ENCODE measurements around the gene FNIP2.

Gene FNIP2

DNA sequence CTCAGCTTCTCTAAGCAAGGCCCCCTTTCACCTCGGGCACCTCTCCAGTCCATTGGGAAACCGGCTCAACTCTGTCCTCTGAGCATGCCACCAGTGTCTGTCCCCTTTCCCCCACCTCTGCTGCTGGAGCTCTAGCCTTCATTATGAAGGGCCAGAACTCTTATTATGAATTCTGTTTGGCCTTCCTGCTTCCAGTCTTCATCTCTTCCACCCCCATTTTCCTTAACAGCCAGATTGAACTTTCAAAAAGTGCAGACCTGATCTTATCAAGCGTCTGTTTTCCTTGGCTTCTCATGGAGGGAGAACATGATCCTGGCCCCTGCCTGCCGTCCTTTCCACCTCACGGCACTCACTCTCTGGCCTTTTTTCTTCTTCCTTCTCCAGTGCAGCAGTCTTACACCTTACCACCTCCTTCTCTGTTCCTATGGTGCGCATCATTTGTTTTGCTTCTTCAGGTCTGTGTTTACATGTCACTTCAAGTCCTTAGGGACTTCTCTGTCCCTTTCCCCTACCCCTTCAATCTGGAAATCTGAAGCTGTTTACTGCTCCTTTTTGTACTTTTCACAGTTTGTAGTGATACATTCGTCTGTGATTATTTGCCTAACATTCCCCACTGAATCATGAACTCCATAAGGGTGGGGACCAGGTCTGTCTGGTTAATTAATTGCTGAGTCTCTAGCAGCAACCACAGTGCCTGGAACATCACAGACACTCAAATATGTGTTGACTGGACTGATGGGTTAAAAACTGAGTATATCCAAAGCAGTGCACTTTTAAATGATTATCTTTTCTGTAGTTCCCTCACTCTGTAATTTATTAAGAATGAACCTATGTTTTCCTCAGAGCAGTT lies 55.8 kb downstream of the FNIP2 start:
- TF ChIP-seq EGR1 (IDR thresholded peaks at IDR 0.05) (no peak), REST (IDR thresholded peaks at IDR 0.05; ENCODE audit: low read depth) (no peak), TAF1 (IDR thresholded peaks at IDR 0.05; ENCODE audit: low read depth) (no peak), NFIC (IDR thresholded peaks at IDR 0.05) (no peak), MAX (IDR thresholded peaks at IDR 0.05) (no peak), YY1 (IDR thresholded peaks at IDR 0.05; ENCODE audit: low read depth) (no peak), TEAD4 (IDR thresholded peaks at IDR 0.05) (no peak), CREB1 (IDR thresholded peaks at IDR 0.05; ENCODE audit: low read depth) (no peak), FOXM1 (IDR thresholded peaks at IDR 0.05; ENCODE audit: borderline replicate concordance, low read depth) (no peak), EP300 (IDR thresholded peaks at IDR 0.05; ENCODE audit: borderline replicate concordance) (no peak), ZBTB7A (IDR thresholded peaks at IDR 0.05; ENCODE audit: low read depth) (no peak), TCF12 (IDR thresholded peaks at IDR 0.05; ENCODE audit: low read depth) (no peak), CEBPB (IDR thresholded peaks at IDR 0.05) (no peak), RAD21 (IDR thresholded peaks at IDR 0.05; ENCODE audit: low read depth) (no peak)
- TF ChIP-seq, protein P1, sequence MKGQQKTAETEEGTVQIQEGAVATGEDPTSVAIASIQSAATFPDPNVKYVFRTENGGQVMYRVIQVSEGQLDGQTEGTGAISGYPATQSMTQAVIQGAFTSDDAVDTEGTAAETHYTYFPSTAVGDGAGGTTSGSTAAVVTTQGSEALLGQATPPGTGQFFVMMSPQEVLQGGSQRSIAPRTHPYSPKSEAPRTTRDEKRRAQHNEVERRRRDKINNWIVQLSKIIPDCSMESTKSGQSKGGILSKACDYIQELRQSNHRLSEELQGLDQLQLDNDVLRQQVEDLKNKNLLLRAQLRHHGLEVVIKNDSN (IDR thresholded peaks at IDR 0.05), result no peak

DNA sequence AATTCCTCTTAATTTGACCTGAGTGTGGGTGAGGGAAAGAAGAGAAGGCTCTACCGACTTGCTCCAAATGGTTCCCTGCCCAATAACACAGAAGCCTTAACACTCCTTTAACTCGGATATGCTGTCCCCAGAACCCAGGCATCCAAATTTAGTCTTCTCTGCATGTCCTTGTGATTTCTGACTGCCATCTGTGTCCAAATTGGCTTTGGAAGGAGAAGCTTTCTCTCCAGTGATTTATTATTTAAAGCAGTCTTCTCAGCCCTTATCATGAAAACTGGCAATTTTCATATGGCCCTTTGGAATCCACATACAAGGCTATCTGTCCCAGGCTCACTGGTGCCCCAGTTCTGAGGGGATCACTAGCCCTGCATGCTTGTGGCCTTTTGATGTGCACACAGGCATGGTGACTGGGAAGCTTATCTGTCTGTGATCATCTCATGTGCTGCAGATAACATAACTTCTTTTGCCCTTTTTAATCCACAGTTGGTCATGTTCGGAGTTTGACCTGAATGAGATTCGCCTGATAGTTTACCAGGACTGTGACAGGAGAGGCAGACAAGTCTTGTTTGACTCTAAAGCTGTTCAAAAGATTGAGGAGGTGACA lies 56.7 kb downstream of the FNIP2 start:
- TF ChIP-seq TEAD4 (IDR thresholded peaks at IDR 0.05), result no peak
- no peak for TF ChIP-seq YY1 (IDR thresholded peaks at IDR 0.05; ENCODE audit: low read depth)
- TF ChIP-seq NFIC (IDR thresholded peaks at IDR 0.05), result no peak
- TF ChIP-seq CEBPB (IDR thresholded peaks at IDR 0.05), result no peak
- TF ChIP-seq EP300 (IDR thresholded peaks at IDR 0.05; ENCODE audit: borderline replicate concordance), result no peak
- no peak for TF ChIP-seq EGR1 (IDR thresholded peaks at IDR 0.05)
- no peak for TF ChIP-seq FOXM1 (IDR thresholded peaks at IDR 0.05; ENCODE audit: borderline replicate concordance, low read depth)
- no peak for TF ChIP-seq RAD21 (IDR thresholded peaks at IDR 0.05; ENCODE audit: low read depth)

DNA sequence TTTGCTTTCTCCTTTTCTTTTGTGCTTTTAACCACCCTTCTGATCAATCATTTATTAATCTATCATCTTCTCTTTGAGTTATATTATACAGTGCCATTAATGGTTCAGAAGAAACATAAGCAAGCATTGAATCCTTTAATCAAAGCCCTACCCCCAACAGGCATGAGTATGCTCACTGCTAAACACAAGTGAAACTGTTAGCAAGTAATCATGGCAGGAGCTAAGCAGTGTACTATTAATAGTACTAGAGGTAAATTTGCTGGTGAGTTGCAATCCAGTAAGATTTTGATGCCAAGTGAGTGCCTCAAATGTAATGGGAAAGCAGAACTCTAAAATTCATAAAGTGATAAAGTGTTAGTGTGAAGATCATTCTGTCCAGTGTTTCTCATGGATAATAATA lies 57.2 kb downstream of the FNIP2 start:
- TF ChIP-seq ZBTB7A (IDR thresholded peaks at IDR 0.05; ENCODE audit: low read depth) (no peak), YY1 (IDR thresholded peaks at IDR 0.05; ENCODE audit: low read depth) (no peak), FOXM1 (IDR thresholded peaks at IDR 0.05; ENCODE audit: borderline replicate concordance, low read depth) (no peak), MAX (IDR thresholded peaks at IDR 0.05) (no peak), CREB1 (IDR thresholded peaks at IDR 0.05; ENCODE audit: low read depth) (no peak), CEBPB (IDR thresholded peaks at IDR 0.05) (no peak), TCF12 (IDR thresholded peaks at IDR 0.05; ENCODE audit: low read depth) (no peak), EGR1 (IDR thresholded peaks at IDR 0.05) (no peak), REST (IDR thresholded peaks at IDR 0.05; ENCODE audit: low read depth) (no peak), RAD21 (IDR thresholded peaks at IDR 0.05; ENCODE audit: low read depth) (no peak), NFIC (IDR thresholded peaks at IDR 0.05) (no peak)

GRCh38 chr4:158826882-158827281 lies 58.1 kb downstream of the FNIP2 start:
- TF ChIP-seq EGR1 (IDR thresholded peaks at IDR 0.05) (no peak), TCF12 (IDR thresholded peaks at IDR 0.05; ENCODE audit: low read depth) (no peak), RAD21 (IDR thresholded peaks at IDR 0.05; ENCODE audit: low read depth) (no peak), YY1 (IDR thresholded peaks at IDR 0.05; ENCODE audit: low read depth) (no peak), FOXM1 (IDR thresholded peaks at IDR 0.05; ENCODE audit: borderline replicate concordance, low read depth) (no peak), EP300 (IDR thresholded peaks at IDR 0.05; ENCODE audit: borderline replicate concordance) (no peak), TAF1 (IDR thresholded peaks at IDR 0.05; ENCODE audit: low read depth) (no peak), CEBPB (IDR thresholded peaks at IDR 0.05) (no peak), ZBTB7A (IDR thresholded peaks at IDR 0.05; ENCODE audit: low read depth) (no peak), REST (IDR thresholded peaks at IDR 0.05; ENCODE audit: low read depth) (no peak), TEAD4 (IDR thresholded peaks at IDR 0.05) (no peak), CREB1 (IDR thresholded peaks at IDR 0.05; ENCODE audit: low read depth) (no peak), NFIC (IDR thresholded peaks at IDR 0.05) (no peak)
- TF ChIP-seq, protein P1 (IDR thresholded peaks at IDR 0.05), result no peak
